ENCODE data around the gene RAB40B.
A peak's percentile ranks its signal among the peaks of the same experiment; 100 is the strongest.

GRCh38 chr17:82687375-82687861, 11.1 kb downstream of the RAB40B start:
- TF ChIP-seq CTCF (IDR thresholded peaks at IDR 0.05) (no peak), POLR2A (IDR thresholded peaks at IDR 0.05) (peak; percentile 17)

Measured in right lobe of liver (tissue), 4 donors.